SH-SY5Y (cell line): ENCODE results near the gene ETS1.

Experiments
- GATA2 ChIP-seq: IDR thresholded peaks from 2 replicates; pipeline ENCODE4 v1.6.1; 2011; ENCODE audit warnings: mild to moderate bottlenecking, low read depth, low read length
- GATA3 ChIP-seq: IDR thresholded peaks from 2 replicates; pipeline ENCODE4 v1.6.1; 2011; ENCODE audit warnings: low read depth, mild to moderate bottlenecking, low read length, moderate library complexity

The ETS1 gene

DNA sequence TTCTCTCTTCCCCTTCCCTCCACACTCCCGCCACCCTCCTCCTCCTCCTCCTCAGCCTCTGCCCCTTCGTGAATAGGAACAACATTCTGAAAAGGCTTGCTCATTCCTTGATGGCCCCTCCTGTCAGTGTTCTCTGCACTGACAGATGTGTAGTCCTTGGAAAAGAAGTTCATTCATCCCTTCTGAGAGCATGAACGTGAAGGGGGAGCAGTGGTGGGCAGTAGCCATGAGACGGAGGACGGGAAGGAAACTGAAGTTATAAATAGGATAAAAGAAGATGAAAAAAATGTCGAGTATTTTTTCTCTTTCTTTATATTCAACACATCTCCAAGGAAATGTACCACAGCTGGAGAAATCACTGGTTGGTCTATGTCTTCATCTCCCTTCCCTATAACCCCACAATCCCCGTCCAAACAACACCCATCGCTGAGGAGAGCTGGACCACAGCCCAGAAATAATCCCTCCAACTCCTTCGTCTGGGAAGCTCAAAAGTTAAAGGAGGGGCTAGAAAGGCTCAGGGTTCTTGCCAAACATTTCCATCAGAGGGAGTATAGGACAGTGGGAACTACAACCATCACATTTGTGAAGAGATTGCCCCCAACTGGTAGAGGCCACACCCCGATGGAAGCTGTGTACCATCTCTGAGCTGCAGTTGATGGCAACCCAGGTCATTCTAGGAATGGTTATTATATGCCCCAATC is 33.5 kb downstream of the ETS1 start:
- TF ChIP-seq GATA3 (no peak), GATA2 (no peak)

DNA sequence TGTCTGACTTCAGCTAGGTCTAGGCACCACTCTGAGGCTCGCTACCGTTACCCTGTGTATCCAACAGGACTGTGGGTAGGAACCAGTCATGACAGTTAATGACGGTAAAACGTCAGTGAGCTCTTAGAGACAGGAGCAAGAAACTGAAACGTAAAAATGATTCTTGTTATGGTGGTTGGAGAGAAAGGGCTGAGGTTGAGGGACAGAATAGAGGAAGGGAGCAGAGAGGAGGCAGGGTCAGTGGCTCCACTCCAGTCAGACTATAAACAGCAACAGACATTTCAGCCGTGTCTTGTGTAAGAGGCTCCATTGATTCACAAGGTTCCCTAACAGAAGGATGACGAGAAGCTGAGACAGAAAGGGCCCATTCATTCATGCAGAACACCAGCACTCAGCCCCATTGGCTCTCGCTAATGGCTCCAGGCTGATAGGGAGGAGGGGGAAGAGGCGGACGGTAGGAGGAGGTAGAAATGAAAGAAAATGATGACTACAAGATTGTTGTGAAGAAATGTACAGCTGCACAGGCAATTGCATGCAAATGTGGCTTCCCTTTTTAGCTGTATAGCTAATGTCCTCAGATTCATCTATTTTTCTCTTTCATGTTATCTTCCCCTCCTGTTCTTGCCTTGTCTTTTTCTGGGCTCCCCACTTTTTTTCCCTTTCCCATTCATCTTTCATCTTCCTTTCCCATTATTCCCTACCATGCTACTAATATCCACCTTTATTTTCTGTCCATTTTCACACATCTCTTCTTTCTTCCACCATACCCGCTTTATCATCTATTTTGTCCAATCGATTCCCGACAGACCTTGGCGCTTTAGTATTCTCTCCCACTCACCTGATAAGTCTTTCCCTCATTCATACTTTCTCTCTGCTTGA is 34.3 kb downstream of the ETS1 start:
- TF ChIP-seq GATA2 (no peak), GATA3 (no peak)

DNA sequence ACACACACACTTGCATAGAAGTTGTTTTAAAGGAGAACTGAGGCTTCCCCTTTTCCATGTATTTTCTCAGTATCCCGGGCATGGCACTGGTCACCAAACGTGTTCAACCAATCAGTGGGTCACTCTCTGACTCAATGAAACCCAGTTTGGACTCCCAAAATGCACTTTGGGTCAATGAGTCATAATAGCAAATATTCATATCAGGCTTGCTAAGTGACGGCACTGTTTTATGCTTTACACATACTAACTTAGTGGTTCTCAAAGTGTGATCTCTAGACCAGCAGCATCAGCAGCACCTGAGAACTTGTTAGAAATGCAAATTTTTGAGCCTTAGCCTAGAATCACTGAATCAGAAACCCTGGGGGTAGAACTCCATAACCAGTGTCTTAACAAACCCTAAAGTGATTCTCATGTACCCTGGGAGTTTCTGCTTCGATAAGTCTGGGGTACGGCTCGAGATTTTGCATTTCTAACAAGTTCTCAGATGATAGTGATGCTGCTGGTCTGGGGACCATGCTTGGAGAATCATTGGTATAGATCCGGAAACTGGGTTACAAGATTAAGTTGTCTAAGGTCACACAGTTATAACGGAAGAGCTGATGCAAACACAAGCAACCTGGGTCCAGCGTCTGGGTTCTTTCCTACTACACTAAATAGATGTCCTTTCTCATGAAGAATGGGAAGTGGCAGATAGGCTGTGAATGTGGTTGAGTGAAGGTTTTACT is 35.6 kb downstream of the ETS1 start:
- no peak for TF ChIP-seq GATA3
- no peak for TF ChIP-seq GATA2

DNA sequence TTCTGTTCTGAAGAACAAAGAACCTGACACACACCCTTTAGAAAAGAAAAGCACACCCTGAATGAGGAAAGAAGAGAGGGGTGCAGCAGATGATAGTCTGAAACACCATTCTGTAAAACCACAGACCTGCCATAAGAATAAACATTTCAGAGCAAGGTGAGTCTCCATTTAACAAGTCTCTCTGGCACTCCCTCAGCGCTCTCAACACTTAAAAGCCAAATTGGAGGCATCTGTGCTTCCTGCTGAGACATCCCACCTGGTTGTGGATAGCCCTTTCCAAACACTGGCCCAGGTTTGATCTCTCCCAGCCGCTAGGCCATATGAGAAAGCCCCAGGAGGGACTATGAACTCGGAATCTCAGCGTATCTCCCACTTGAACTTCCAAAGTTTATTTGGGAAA is 36.3 kb downstream of the ETS1 start:
- no peak for TF ChIP-seq GATA3
- TF ChIP-seq GATA2, result no peak

DNA sequence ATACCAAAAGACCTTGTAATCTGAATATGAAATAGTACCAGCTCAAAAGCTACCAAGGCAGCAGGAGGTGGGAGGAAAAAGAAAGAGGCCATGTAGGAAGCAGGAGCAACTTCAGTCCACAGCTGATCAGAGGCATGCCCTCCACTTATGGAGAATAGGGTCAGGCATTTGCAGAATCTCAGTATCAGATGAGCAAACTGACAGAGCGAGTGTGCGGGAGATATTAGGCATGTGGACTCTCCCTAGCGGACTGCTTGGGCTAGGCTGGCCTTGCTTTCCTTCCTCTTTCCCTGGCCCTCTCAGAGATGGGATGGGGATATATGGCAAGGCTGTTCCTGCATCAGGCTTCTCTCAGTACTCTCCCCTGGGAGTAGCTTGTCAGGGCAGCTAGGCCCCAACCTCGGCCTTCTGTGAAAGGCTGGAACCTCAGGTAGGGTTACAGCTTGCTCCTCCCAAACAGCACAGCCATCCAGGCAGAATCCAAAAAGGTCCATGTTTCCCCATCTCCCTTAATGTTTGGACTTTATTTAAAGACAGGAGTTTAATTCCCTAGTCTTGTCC is 37.0 kb downstream of the ETS1 start:
- no peak for TF ChIP-seq GATA3
- TF ChIP-seq GATA2, result no peak

DNA sequence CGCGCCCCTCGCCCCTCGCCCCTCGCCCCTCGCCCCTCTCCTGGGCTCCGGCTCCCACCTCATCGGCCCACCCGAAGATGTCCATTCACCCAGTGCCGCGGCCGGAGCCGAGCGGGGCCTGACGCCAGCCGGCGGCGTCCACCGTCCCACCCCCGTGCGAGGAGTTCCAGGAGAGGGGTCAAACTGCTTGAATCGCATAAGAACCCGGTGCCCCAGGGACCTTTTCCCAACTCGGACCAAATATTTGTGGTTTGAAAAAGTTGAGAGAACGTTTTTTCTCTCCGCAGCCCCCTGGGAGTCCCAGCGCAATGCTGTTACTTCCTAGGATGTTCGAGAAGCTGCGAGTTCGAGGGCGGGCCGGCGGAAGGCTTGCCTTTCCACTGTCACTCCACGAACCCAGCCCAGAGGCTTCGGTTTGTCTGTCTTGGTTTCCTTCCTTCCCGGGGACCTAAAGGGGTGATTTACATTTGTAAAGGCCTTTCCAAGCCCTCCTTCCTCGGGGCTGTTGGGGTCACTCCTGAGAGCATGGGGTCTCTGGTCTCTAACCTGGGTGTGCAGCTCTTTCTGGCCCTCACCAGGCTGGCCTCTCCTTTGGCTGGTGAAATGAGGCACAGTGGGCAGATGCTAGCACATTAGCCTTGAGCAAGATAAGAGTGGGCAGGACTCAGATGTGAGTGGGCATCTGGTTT is 38.0 kb downstream of the ETS1 start:
- no peak for TF ChIP-seq GATA3
- TF ChIP-seq GATA2, result no peak

DNA sequence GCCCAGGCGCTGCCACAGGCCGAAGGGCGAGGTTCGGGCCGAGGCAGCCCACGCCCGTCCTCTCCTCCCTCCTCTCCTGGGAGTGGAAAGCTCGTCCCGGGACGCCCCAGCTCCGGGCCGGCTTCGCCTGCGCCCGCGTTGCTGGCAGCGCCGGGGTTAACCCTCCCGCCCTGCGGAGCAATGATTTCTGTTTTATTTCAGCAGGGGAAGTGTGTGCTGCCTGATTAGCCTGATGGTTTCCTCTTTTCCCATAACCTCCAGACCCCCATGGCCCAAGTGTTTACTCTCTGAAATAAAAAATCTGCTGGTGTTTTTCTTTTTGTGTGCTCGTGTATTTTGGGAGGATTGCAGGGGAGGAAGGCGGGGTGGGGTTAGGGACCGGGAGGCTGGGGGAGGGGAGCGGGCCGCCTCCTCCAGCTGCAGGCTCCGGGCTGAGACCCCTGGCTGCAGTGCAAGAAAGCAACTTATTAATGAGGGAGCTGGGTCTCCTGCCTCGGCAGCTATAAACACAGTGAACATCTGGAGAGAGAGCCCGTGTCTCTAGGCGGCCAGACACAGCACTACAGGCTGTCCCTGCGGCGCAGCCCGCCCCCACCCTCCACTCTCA is 38.6 kb downstream of the ETS1 start:
- no peak for TF ChIP-seq GATA2
- TF ChIP-seq GATA3, result no peak

DNA sequence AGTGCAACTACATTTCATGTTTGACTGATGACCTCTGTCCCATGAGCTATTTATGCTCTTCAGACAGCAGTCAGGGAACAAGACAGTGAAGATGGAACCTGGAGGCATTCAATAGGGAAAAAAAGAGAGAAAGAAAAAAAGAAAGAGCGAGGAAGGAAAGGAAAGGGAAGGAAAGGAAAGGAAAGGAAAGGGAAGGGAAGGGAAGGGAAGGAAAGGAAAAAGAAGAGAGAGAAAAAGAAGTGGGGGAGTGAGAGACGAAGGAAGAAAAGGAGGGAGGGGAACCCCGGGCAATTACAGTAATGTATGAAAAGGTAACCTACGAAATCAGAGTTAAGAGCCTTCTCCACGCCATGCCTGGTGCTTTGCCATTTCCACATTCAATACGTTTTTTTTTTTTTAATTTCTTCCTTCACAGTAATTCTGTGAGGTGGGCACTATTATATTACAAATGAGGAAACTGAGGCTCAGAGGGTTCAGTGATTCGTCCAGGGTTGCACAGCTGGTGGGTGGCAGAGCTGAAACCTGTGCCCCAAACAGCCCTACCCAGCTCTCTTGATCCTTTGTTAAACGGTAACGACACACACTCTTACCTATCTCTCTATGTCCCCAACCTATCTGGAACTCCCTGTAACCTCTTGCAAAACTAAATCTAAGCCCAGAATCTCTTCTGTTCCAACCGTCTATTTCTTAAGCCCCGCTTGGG is 39.3 kb downstream of the ETS1 start:
- no peak for TF ChIP-seq GATA2
- TF ChIP-seq GATA3, result no peak

DNA sequence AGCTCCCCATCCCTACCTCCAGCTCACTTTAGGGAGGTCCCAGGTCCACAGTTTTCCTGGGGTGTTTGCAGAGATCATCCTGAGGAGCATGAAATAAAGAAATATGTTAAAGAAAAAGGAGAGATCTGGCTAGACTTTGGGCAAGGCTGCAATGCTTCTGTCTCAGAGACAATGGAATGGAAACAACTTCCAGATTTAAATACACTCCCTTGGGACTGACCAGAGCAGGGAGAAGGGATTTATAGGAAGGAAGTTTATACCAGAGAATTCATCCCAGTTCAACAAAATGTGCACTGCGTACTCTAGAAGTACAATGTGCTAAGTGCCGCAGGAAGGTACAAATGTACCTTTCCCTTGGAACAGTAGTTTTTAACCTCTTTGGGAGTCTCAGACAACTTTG is 40.4 kb downstream of the ETS1 start:
- TF ChIP-seq GATA3 (no peak), GATA2 (no peak)

DNA sequence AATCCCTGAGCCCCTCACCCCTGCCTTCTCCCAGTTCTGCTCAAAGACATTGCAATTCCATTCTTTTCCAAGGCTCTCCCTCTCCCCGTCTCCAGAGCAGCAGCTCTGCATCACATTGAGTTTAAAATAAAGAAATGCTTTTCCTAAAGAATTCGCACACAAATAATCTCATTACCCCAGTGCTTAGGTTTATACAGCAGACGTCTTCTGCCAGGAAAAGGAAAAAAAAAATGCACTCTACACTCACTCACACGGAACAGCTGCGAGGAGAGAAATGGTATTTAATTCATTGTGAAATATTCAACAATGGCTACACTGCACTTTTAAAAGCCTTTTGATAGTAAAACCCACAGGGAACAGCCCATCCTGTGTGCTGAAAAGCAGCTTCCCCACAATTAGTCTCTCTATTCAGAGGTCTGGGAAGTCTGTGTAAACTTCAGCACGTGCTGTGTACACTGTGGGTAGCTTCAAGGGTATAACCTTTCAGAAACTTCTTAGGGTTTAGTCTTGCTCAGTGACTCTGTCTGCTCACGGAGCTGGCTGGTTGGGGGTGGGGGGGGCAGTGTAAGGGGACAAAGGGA is 42.8 kb downstream of the ETS1 start:
- TF ChIP-seq GATA3, result no peak
- TF ChIP-seq GATA2, result no peak

DNA sequence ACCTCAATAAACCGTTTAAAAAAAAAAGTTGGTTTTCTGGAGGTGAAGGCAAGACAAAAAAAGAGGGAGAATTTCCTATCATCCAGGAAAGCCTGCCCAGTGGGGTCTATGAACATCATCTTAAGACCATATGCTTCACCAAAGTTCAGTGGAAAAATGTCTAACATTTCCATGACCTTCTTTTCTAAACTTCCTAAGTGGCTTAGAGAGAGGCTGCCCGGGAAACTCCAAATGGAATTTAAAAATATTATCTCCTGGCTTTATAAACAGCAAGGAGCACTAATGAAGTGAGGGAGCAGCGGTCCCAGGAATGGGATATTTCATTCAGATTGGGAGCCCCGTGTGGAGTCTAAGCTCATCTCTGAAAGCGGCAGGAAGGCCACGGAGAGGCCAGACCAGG is 46.9 kb downstream of the ETS1 start:
- TF ChIP-seq GATA2, result no peak
- no peak for TF ChIP-seq GATA3

DNA sequence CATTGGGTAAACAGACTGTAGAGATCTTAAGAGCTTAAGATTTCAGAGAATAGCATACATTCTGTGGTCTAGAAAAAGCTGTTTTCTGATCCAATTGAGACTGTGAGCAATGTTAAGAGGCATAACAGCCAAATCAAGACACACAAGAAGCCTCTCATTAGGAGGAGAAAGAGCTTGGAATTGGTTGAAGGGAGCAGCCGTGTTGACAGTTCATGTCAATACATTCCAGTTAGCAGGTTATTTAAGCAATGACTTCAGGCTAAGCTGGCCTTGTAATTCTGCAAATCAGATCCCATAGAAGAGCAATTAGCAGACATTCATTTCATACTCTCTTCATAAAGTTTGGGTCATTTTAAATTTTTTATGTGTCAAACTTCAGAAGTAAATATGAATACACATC is 50.9 kb downstream of the ETS1 start:
- no peak for TF ChIP-seq GATA2
- TF ChIP-seq GATA3, result no peak
